Thoracic aorta (tissue), 2 donors: ENCODE results near the gene RPE65. TPM values are rescaled to one million over a fixed set of nuclear protein-coding genes. Genes with fewer than 3 reads are reported as not detected.

Source experiments
- ATAC-seq: fragments of 150-250 bp; one replicate; pipeline ENCODE4 v1.8.0; 2017; ENCODE audit warnings: low read depth; ENCODE audit not compliant: insufficient number of reproducible peaks, low FRiP score
- DNase-seq: peaks from one replicate; pipeline ENCODE4 v3.0.0-alpha.2; 2020; ENCODE audit warnings: low spot score
- H3K27ac ChIP-seq, 2 donors: fragments of 200-600 bp; sonication (generic); 1 replicate in 1 of 2; 2 replicates in 1 of 2; pipeline ENCODE4 v1.5.1; 2016; ENCODE audit warnings: mild to moderate bottlenecking in 2 of 2, moderate library complexity in 2 of 2
- H3K27me3 ChIP-seq: fragments of 200-600 bp; sonication (generic); replicated peaks from 2 replicates; pipeline ENCODE4 v1.6.0; 2016; ENCODE audit warnings: mild to moderate bottlenecking; ENCODE audit not compliant: insufficient read depth
- H3K36me3 ChIP-seq: fragments of 200-600 bp; sonication (generic); one replicate; pipeline ENCODE4 v1.5.1; 2016
- H3K4me1 ChIP-seq, 2 donors: fragments of 200-600 bp; sonication (generic); 1 replicate in 1 of 2; 2 replicates in 1 of 2; pipeline versions ENCODE4 v1.5.1 to v1.6.0; 2016; ENCODE audit warnings: low read depth in 2 of 2, mild to moderate bottlenecking in 1 of 2; ENCODE audit not compliant: control insufficient read depth in 1 of 2
- H3K4me3 ChIP-seq: fragments of 200-600 bp; sonication (generic); 2 replicates; pipeline ENCODE4 v1.5.1; 2016; ENCODE audit warnings: mild to moderate bottlenecking
- H3K9me3 ChIP-seq: fragments of 200-600 bp; sonication (generic); 2 replicates; pipeline ENCODE4 v1.5.1; 2016
- CTCF ChIP-seq: fragments of 200-600 bp; sonication (generic); IDR thresholded peaks from one replicate; pipeline ENCODE4 v1.5.1; 2019; ENCODE audit warnings: antibody characterized with exemption
- total RNA-seq, 2 donors: library from RNA; depleted of rRNA; stranded (reverse); fragments of >200 nt; gene quantifications; one replicate each; pipeline versions ENCODE4 v1.1.0 to v1.2.3, GENCODE V29; 2016

Gene RPE65
- total RNA-seq, 2 donors from 2014 or later, result not detected

- DNase-seq, result no peak
- ATAC-seq, result no peak
- Histone ChIP-seq H3K27ac (no peak overlapping the region), H3K27me3 (no peaks in the 10 kb centered on the region), H3K9me3 (no peaks in the 10 kb centered on the region), H3K36me3 (no peaks in the 10 kb centered on the region), H3K4me1 (no peaks in the 10 kb centered on the region), H3K4me3 (no peak overlapping the region)
- TF ChIP-seq CTCF, result no peak
These were observed 3.4 kb upstream of the RPE65 start for GRCh38 chr1:68453060-68453670.

- Histone ChIP-seq H3K9me3 (no peaks in the 10 kb centered on the region), H3K4me3 (no peak overlapping the region), H3K27ac (no peak overlapping the region), H3K36me3 (no peaks in the 10 kb centered on the region), H3K27me3 (no peaks in the 10 kb centered on the region), H3K4me1 (no peaks in the 10 kb centered on the region)
- DNase-seq, result no peak
- ATAC-seq, result no peak
- no peak for TF ChIP-seq CTCF
These were observed 1.4 kb downstream of the RPE65 start for GRCh38 chr1:68448365-68448764.

GRCh38 chr1:68445709-68446108 lies 4.0 kb downstream of the RPE65 start:
- ATAC-seq, result no peak
- no peaks in the 10 kb centered on the region for H3K9me3 ChIP-seq
- TF ChIP-seq CTCF, result no peak
- no peak overlapping the region for H3K27ac ChIP-seq
- H3K36me3 ChIP-seq, result no peaks in the 10 kb centered on the region
- no peak for DNase-seq
- no peaks in the 10 kb centered on the region for H3K4me1 ChIP-seq
- no peak overlapping the region for H3K4me3 ChIP-seq
- H3K27me3 ChIP-seq, result no peaks in the 10 kb centered on the region

GRCh38 chr1:68442822-68443556 lies 6.8 kb downstream of the RPE65 start:
- Histone ChIP-seq H3K27me3 (no peaks in the 10 kb centered on the region), H3K36me3 (no peaks in the 10 kb centered on the region), H3K9me3 (no peaks in the 10 kb centered on the region), H3K4me3 (no peak overlapping the region), H3K27ac (no peak overlapping the region), H3K4me1 (no peaks in the 10 kb centered on the region)
- peak; percentile 43 for TF ChIP-seq CTCF
- DNase-seq, result no peak
- ATAC-seq, result peak; percentile 43

- Histone ChIP-seq H3K4me3 (no peak overlapping the region), H3K4me1 (no peaks in the 10 kb centered on the region)
- no peak for ATAC-seq
These were observed 7.7 kb downstream of the RPE65 start for GRCh38 chr1:68442006-68442405.

More at GRCh38 chr1:68442006-68442405, 7.7 kb downstream of the RPE65 start:
- no peak overlapping the region for H3K27ac ChIP-seq
- DNase-seq, result no peak
- H3K36me3 ChIP-seq, result no peaks in the 10 kb centered on the region
- H3K27me3 ChIP-seq, result no peaks in the 10 kb centered on the region
- H3K9me3 ChIP-seq, result no peaks in the 10 kb centered on the region
- no peak for TF ChIP-seq CTCF
